Naive B cell (primary cell): ENCODE results near the gene ASTN2. TPM values are rescaled to one million over a fixed set of nuclear protein-coding genes. Genes with fewer than 3 reads are reported as not detected.

ENCODE experiments used
- ATAC-seq, 2 donors: fragments of 150-1000 bp; cut with Tn5 transposase; 2 replicates each; pipeline ENCODE4 v1.10.0; 2021; ENCODE audit warnings: low read depth in 2 of 2, mild to moderate bottlenecking in 2 of 2, moderate library complexity in 2 of 2
- DNase-seq: peaks from one replicate; pipeline ENCODE4 v3.0.0; 2022
- H3K27ac Mint-ChIP-seq, 6 donors: one replicate each; pipeline ENCODE4 v1.8.0; 2020 to 2022; ENCODE audit warnings: mild to moderate bottlenecking in 6 of 6, mixed read lengths in 6 of 6, moderate library complexity in 5 of 6, inconsistent platforms in 2 of 6
- H3K27me3 Mint-ChIP-seq, 3 donors: one replicate each; pipeline ENCODE4 v1.8.0; 2021 to 2022; ENCODE audit warnings: mixed read lengths in 3 of 3, mild to moderate bottlenecking in 1 of 3
- H3K36me3 Mint-ChIP-seq, 2 donors: one replicate each; pipeline ENCODE4 v1.8.0; 2020 to 2022; ENCODE audit warnings: mixed read lengths in 2 of 2, inconsistent platforms in 1 of 2, mild to moderate bottlenecking in 1 of 2
- H3K4me1 Mint-ChIP-seq, 3 donors: one replicate each; pipeline ENCODE4 v1.8.0; 2020 to 2022; ENCODE audit warnings: mixed read lengths in 3 of 3, inconsistent platforms in 1 of 3, mild to moderate bottlenecking in 1 of 3, moderate library complexity in 1 of 3
- H3K4me3 Mint-ChIP-seq, 8 donors: one replicate each; pipeline ENCODE4 v1.8.0; 2020 to 2022; ENCODE audit warnings: mild to moderate bottlenecking in 8 of 8, mixed read lengths in 8 of 8, moderate library complexity in 8 of 8, inconsistent platforms in 2 of 8
- H3K9me3 Mint-ChIP-seq, 7 donors: one replicate each; pipeline ENCODE4 v1.8.0; 2020 to 2022; ENCODE audit warnings: mixed read lengths in 7 of 7, mild to moderate bottlenecking in 5 of 7, inconsistent platforms in 2 of 7, moderate library complexity in 1 of 7
- polyA plus RNA-seq, 6 donors: library from polyadenylated mRNA; unstranded; fragments of 300-500 nt; fragmentation: Illumina TruSeq; gene quantifications; one replicate each; pipeline ENCODE4 v1.2.3, GENCODE V29; 2021; ENCODE audit warnings: low read depth in 6 of 6

The ASTN2 gene
- polyA plus RNA-seq, 6 donors from 2014 or later, result 0.89 to 2.5 (median 1.5) TPM; not detected in 1

GRCh38 chr9:116654059-116654355 lies 760.9 kb downstream of the ASTN2 start:
- no peak overlapping the region for H3K4me3 Mint-ChIP-seq
- no peaks in the 10 kb centered on the region for H3K4me1 Mint-ChIP-seq
- H3K9me3 Mint-ChIP-seq, result no peaks in the 10 kb centered on the region
- DNase-seq, result no peak
- no peaks in the 10 kb centered on the region for H3K27me3 Mint-ChIP-seq
- H3K36me3 Mint-ChIP-seq, result peaks cover 0 to 8% of the 10 kb centered on the region in 2 donors
- ATAC-seq, result no peak
- no peak overlapping the region for H3K27ac Mint-ChIP-seq

GRCh38 chr9:116653348-116654058 lies 761.4 kb downstream of the ASTN2 start:
- ATAC-seq (no peak), DNase-seq (no peak)
- Mint-ChIP-seq H3K4me3 (no peak overlapping the region), H3K9me3 (no peaks in the 10 kb centered on the region), H3K27me3 (no peaks in the 10 kb centered on the region), H3K36me3 (peaks cover 0 to 8% of the 10 kb centered on the region in 2 donors), H3K27ac (no peak overlapping the region), H3K4me1 (no peaks in the 10 kb centered on the region)

GRCh38 chr9:116647515-116647809 lies 767.4 kb downstream of the ASTN2 start:
- ATAC-seq, result no peak
- Mint-ChIP-seq H3K4me1 (no peaks in the 10 kb centered on the region), H3K4me3 (no peak overlapping the region), H3K36me3 (peaks cover 0 to 8% of the 10 kb centered on the region in 2 donors), H3K27ac (no peak overlapping the region), H3K27me3 (no peaks in the 10 kb centered on the region), H3K9me3 (no peaks in the 10 kb centered on the region)
- DNase-seq, result no peak

- H3K9me3 Mint-ChIP-seq, result no peaks in the 10 kb centered on the region
- no peak for ATAC-seq
Measured at GRCh38 chr9:116646661-116647514, 768.0 kb downstream of the ASTN2 start.

GRCh38 chr9:116644091-116644688 lies 770.7 kb downstream of the ASTN2 start:
- no peak overlapping the region for H3K4me3 Mint-ChIP-seq
- no peaks in the 10 kb centered on the region for H3K9me3 Mint-ChIP-seq
- no peak for ATAC-seq
- H3K27ac Mint-ChIP-seq, result no peak overlapping the region
- no peak for DNase-seq
- no peaks in the 10 kb centered on the region for H3K4me1 Mint-ChIP-seq
- H3K36me3 Mint-ChIP-seq, result no peaks in the 10 kb centered on the region
- no peaks in the 10 kb centered on the region for H3K27me3 Mint-ChIP-seq

More at GRCh38 chr9:116646661-116647514, 768.0 kb downstream of the ASTN2 start:
- Mint-ChIP-seq H3K27ac (peak overlapping the region in 1 of 6 donors; percentile 34), H3K27me3 (no peaks in the 10 kb centered on the region), H3K4me3 (no peak overlapping the region), H3K36me3 (peaks cover 0 to 8% of the 10 kb centered on the region in 2 donors), H3K4me1 (no peaks in the 10 kb centered on the region)
- DNase-seq, result no peak

GRCh38 chr9:116643691-116644090 lies 771.2 kb downstream of the ASTN2 start:
- DNase-seq (no peak), ATAC-seq (no peak)
- no peaks in the 10 kb centered on the region for H3K36me3 Mint-ChIP-seq
- H3K4me3 Mint-ChIP-seq, result no peak overlapping the region
- H3K9me3 Mint-ChIP-seq, result no peaks in the 10 kb centered on the region
- no peak overlapping the region for H3K27ac Mint-ChIP-seq
- no peaks in the 10 kb centered on the region for H3K4me1 Mint-ChIP-seq
- no peaks in the 10 kb centered on the region for H3K27me3 Mint-ChIP-seq

- H3K27ac Mint-ChIP-seq, result peak overlapping the region in 1 of 6 donors; percentile 65
- no peak overlapping the region for H3K4me3 Mint-ChIP-seq
- H3K27me3 Mint-ChIP-seq, result no peaks in the 10 kb centered on the region
- ATAC-seq (no peak), DNase-seq (no peak)
- H3K9me3 Mint-ChIP-seq, result no peaks in the 10 kb centered on the region
- H3K4me1 Mint-ChIP-seq, result no peaks in the 10 kb centered on the region
- no peaks in the 10 kb centered on the region for H3K36me3 Mint-ChIP-seq
Measured at GRCh38 chr9:116641292-116642059, 773.4 kb downstream of the ASTN2 start.

- Mint-ChIP-seq H3K27ac (no peak overlapping the region), H3K9me3 (no peaks in the 10 kb centered on the region), H3K4me3 (no peak overlapping the region), H3K36me3 (no peaks in the 10 kb centered on the region), H3K27me3 (no peaks in the 10 kb centered on the region), H3K4me1 (no peaks in the 10 kb centered on the region)
- DNase-seq (no peak), ATAC-seq (no peak)
Measured at GRCh38 chr9:116639251-116639741, 775.6 kb downstream of the ASTN2 start.

- Mint-ChIP-seq H3K36me3 (no peaks in the 10 kb centered on the region), H3K27me3 (no peaks in the 10 kb centered on the region)
Measured at GRCh38 chr9:116635908-116636307, 778.9 kb downstream of the ASTN2 start.

GRCh38 chr9:116632990-116633838 lies 781.6 kb downstream of the ASTN2 start:
- no peak overlapping the region for H3K27ac Mint-ChIP-seq
- H3K27me3 Mint-ChIP-seq, result no peaks in the 10 kb centered on the region
- DNase-seq (no peak), ATAC-seq (no peak)
- no peak overlapping the region for H3K4me3 Mint-ChIP-seq
- H3K4me1 Mint-ChIP-seq, result no peaks in the 10 kb centered on the region
- no peaks in the 10 kb centered on the region for H3K9me3 Mint-ChIP-seq
- no peaks in the 10 kb centered on the region for H3K36me3 Mint-ChIP-seq

More at GRCh38 chr9:116635908-116636307, 778.9 kb downstream of the ASTN2 start:
- ATAC-seq (no peak), DNase-seq (no peak)
- no peaks in the 10 kb centered on the region for H3K4me1 Mint-ChIP-seq
- H3K4me3 Mint-ChIP-seq, result no peak overlapping the region
- no peak overlapping the region for H3K27ac Mint-ChIP-seq
- H3K9me3 Mint-ChIP-seq, result no peaks in the 10 kb centered on the region

GRCh38 chr9:116629634-116630033 lies 785.2 kb downstream of the ASTN2 start:
- Mint-ChIP-seq H3K4me3 (no peak overlapping the region), H3K4me1 (no peaks in the 10 kb centered on the region), H3K27ac (no peak overlapping the region), H3K36me3 (peaks cover 0 to 7% of the 10 kb centered on the region in 2 donors), H3K9me3 (peaks cover 0 to 5% (median 0%) of the 10 kb centered on the region in 7 donors), H3K27me3 (peaks cover 0 to 4% (median 0%) of the 10 kb centered on the region in 3 donors)
- no peak for ATAC-seq
- DNase-seq, result no peak

- Mint-ChIP-seq H3K36me3 (peaks cover 0 to 7% of the 10 kb centered on the region in 2 donors), H3K4me3 (no peak overlapping the region), H3K9me3 (peaks cover 0 to 5% (median 0%) of the 10 kb centered on the region in 7 donors), H3K27me3 (peaks cover 0 to 4% (median 0%) of the 10 kb centered on the region in 3 donors), H3K4me1 (no peaks in the 10 kb centered on the region), H3K27ac (no peak overlapping the region)
- ATAC-seq (no peak), DNase-seq (no peak)
Measured at GRCh38 chr9:116628716-116629115, 786.1 kb downstream of the ASTN2 start.
